ENCODE data around the gene RTF2.
"Not testable (repeated sequence)": the region's sequence is repeated elsewhere in the genome, so short reads cannot be mapped to it uniquely, and the experiment has no call there.

The RTF2 gene

DNA sequence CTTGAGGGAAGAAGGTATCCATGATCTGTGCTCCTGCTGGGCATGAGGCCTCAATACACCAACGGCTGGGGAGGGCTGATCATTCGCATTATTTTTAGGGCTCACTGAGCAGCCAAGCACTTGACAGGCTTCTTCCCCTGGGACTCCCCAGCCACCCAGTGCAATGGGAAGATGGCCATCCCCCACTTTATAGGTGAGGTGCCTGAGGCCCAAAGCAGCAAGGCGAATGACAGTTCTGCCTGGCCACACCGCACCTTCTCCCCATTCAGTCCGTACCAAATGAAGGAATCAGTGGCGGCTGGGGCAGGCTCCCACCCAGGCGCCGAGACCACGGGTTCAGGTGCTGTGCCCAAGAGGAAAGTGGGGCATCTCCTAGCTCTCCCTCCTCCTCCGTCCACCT is 51.8 kb downstream of the RTF2 start:
- H3K27ac ChIP-seq: no peak overlapping the region
- TF ChIP-seq ZFX (IDR thresholded peaks at IDR 0.05): no peak
- TF ChIP-seq, protein P1, sequence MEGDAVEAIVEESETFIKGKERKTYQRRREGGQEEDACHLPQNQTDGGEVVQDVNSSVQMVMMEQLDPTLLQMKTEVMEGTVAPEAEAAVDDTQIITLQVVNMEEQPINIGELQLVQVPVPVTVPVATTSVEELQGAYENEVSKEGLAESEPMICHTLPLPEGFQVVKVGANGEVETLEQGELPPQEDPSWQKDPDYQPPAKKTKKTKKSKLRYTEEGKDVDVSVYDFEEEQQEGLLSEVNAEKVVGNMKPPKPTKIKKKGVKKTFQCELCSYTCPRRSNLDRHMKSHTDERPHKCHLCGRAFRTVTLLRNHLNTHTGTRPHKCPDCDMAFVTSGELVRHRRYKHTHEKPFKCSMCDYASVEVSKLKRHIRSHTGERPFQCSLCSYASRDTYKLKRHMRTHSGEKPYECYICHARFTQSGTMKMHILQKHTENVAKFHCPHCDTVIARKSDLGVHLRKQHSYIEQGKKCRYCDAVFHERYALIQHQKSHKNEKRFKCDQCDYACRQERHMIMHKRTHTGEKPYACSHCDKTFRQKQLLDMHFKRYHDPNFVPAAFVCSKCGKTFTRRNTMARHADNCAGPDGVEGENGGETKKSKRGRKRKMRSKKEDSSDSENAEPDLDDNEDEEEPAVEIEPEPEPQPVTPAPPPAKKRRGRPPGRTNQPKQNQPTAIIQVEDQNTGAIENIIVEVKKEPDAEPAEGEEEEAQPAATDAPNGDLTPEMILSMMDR (conservative IDR thresholded peaks at IDR 0.05): no peak

DNA sequence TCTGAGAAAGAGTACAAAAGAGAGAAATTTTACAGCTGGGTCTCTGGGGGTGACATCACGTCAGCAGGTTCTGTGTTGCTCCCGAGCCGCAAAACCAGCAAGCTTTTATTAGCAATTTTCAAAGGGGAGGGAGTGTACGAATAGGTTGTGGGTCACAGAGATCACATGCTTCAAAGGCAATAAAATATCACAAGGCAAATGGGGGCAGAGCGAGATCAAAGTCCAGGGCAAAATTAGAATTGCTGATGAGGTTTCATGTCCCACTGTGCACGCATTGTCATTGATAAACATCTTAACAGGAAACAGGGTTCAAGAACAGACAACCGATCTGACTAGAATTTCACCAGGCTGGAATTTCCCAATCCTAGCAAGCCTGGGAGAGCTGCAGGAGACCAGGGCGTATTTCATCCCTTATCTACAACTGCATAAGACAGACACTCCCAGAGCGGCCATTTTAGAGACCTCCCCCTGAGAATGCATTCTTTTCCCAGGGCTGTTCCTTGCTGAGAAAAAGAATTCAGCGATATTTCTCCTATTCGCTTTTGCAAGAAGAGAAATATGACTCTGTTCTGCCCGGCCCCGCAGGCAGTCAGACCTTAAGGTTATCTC is 52.4 kb downstream of the RTF2 start:
- H3K27ac ChIP-seq: not testable (repeated sequence)

DNA sequence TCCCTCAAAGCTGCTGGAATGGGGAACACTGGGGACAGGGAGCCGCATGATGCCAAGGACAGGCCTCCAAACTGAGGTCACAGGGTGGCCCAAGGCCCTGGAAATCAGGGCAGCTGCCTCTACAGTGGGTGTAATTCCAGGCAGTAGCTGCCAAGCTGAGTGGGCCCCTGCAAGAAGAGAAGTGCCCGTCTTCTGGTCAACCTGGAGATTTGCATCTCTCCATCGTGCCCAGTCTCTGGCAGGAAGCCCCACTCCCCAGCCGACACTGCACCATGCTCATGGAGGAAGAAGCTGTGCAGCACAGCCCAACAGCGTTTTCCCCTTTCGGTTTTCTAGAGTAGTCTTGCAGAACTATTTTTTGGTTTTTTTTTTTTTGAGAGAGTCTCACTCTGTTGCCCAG is 53.9 kb downstream of the RTF2 start:
- H3K27ac ChIP-seq: no peak overlapping the region
- TF ChIP-seq, protein P1 (conservative IDR thresholded peaks at IDR 0.05): no peak
- no peak for TF ChIP-seq ZFX (IDR thresholded peaks at IDR 0.05)

DNA sequence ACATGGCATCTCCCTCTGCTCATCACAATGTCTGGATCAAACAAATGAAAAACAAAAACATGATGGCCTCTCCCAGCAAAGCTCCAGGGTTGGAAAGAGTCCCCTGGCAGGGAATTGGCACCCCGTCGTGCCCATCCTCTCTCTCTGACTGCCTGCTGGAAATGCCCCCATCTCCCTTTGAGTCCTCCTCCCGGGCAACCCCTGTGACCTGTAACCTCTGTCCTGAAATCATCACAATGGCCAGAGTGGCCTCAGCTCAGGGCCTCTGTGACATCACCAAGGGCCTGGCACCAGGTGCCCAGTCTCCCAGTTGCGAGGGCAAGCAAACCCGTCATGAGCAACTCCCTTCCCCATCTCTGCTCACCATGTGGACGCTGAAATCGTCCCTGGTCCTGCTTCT is 56.0 kb downstream of the RTF2 start, which contains the start of gene FAM209A:
Gene FAM209A (plus strand): TSS at position 301 of the 400 bp plus-strand sequence. CDS start 65 bp downstream, at position 366.
- H3K27ac ChIP-seq: not testable (repeated sequence)

DNA sequence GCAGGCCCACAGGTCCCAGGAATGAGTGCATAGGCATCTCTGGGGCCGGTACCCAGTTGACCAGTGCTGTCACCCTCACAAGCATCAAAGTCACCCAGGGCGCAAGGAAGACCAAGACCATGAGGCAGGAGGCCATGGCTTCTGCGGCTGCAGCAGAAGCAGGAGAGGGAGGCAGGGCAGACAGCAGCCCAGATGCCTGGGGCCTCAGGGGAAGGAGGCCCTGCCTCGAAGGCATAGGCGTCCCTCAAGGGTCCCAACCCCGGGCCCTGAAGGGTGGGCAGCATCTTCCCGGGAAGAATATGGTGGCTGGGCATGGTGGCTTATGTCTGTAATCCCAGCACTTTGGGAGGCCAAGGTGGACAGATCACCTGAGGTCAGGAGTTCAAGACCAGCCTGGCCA is 59.1 kb downstream of the RTF2 start:
- no peak for TF ChIP-seq ZFX (IDR thresholded peaks at IDR 0.05)
- TF ChIP-seq, protein P1 (conservative IDR thresholded peaks at IDR 0.05): no peak
- H3K27ac ChIP-seq: no peak overlapping the region

DNA sequence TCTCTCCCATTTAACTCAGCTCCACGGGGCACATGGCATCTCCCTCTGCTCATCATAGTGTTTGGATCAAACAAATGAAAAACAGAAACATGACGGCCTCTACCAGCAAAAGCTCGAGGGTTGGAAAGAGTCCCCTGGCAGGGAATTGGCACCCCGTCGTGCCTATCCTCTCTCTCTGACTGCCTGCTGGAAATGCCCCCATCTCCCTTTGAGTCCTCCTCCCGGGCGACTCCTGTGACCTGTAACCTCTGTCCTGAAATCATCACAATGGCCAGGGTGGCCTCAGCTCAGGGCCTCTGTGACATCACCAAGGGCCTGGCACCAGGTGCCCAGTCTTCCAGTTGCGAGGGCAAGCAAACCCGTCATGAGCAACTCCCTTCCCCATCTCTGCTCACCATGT is 64.5 kb downstream of the RTF2 start, which contains the start of gene FAM209B:
Gene FAM209B (plus strand): TSS at position 301 of the 400 bp plus-strand sequence. CDS start 96 bp downstream, at position 397.
- H3K27ac ChIP-seq: not testable (repeated sequence)

DNA sequence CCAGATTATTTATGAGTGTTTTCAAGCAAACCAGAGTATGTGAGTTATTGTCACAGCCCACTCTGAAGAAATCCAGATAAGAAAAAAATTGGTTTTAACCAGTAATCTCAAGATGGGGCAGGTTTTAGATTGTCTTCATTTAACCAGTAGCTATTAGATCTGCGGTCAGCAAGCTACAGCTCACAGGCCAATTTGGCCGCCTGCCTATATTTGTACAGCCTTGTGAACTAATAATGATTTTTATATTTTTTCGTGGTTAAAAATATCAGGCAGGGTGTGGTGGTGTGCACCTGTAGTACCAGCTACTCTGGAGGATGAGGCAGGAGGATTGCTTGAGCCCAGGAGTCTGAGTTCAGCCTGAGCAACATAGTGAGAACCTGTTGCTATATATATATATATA is 69.6 kb downstream of the RTF2 start:
- H3K27ac ChIP-seq: no peak overlapping the region; the same call in 1 of the 2 replicates
- TF ChIP-seq ZFX (IDR thresholded peaks at IDR 0.05): no peak
- TF ChIP-seq, protein P1 (conservative IDR thresholded peaks at IDR 0.05): no peak

DNA sequence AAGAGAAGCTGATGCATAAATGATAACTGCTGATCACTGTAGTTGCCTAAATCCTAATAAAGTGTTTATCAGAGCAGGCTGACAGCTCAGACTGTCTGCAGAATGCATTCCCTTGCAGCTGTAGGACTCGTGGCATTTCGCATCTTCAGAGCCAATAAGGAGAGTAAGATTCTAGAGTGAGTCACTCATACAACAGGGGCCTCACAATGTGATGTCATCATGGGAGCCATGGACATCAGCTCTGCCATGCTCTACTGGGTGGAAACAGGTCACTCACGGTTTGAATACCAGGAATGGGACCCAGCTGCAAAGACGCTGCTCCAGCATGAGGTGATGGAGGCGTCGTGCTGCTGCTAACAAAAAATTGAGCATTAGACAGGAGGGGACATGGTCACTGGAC is 72.0 kb downstream of the RTF2 start:
- TF ChIP-seq ZFX (IDR thresholded peaks at IDR 0.05): no peak
- TF ChIP-seq, protein P1 (conservative IDR thresholded peaks at IDR 0.05): no peak
- H3K27ac ChIP-seq: no peak overlapping the region

DNA sequence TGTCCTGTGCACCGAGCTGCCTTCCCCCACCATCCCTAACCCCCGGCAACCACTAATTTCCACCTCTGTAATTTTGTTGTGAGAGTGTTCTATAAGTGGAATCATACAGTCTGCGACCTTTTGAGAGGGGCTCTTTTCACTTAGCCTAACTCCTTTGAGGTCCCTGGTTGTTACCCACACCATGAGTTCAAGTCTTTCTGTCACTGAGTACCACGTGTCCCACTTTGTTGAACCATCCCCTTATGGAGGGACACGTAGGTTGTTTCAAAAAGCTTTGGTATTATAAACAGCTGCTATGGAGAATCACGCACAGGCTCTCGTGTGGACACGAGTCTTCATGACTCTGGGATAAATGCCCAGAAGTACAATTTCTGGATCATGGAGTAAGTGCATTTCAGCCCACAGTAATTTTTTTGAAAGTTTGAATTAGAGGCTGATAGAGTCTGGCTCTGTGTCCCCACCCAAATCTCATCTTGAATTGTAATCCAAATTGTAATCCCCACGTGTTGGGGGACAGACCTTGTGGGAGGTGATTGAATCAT is 74.1 kb downstream of the RTF2 start:
- H3K27ac ChIP-seq: no peak overlapping the region
- TF ChIP-seq, protein P1 (conservative IDR thresholded peaks at IDR 0.05): no peak
- no peak for TF ChIP-seq ZFX (IDR thresholded peaks at IDR 0.05)

Data from C4-2B (cell line).